HG03139 (cell line): ENCODE results near the gene TXLNB.

Experiments
- ATAC-seq: cut with Tn5 transposase; IDR thresholded peaks from one replicate; pipeline ENCODE4 v1.9.1; 2021; ENCODE audit not compliant: unreplicated experiment

TXLNB gene

GRCh38 chr6:139291813-139292619 lies at the start of gene TXLNB:
Gene TXLNB (minus strand): TSS chr6:139291998. CDS start chr6:139288899, 3,099 bp downstream.
- ATAC-seq: peak; percentile 75

- ATAC-seq: no peak
These were observed 49.3 kb upstream of the TXLNB start for GRCh38 chr6:139341060-139341459.

GRCh38 chr6:139338795-139339194 lies 47.0 kb upstream of the TXLNB start:
- ATAC-seq: no peak

GRCh38 chr6:139337830-139338229 lies 46.0 kb upstream of the TXLNB start:
- ATAC-seq: no peak

GRCh38 chr6:139337001-139337400 lies 45.2 kb upstream of the TXLNB start:
- ATAC-seq: no peak

GRCh38 chr6:139336488-139336887 lies 44.7 kb upstream of the TXLNB start:
- ATAC-seq: no peak

- no peak for ATAC-seq
These were observed 43.8 kb upstream of the TXLNB start for GRCh38 chr6:139335447-139336210.

GRCh38 chr6:139334806-139335446 lies 43.1 kb upstream of the TXLNB start:
- ATAC-seq: no peak

GRCh38 chr6:139330826-139331500 lies 39.2 kb upstream of the TXLNB start:
- no peak for ATAC-seq

- no peak for ATAC-seq
These were observed 38.5 kb upstream of the TXLNB start for GRCh38 chr6:139330306-139330705.

- no peak for ATAC-seq
These were observed 37.4 kb upstream of the TXLNB start for GRCh38 chr6:139329224-139329623.

GRCh38 chr6:139327038-139327437 lies 35.2 kb upstream of the TXLNB start:
- peak; percentile 32 for ATAC-seq

- ATAC-seq: no peak
These were observed 33.9 kb upstream of the TXLNB start for GRCh38 chr6:139325686-139326085.

- no peak for ATAC-seq
These were observed 33.3 kb upstream of the TXLNB start for GRCh38 chr6:139325125-139325524.

GRCh38 chr6:139324301-139324555 lies 32.4 kb upstream of the TXLNB start:
- no peak for ATAC-seq

GRCh38 chr6:139323511-139324300 lies 31.9 kb upstream of the TXLNB start:
- peak; percentile 46 for ATAC-seq

- no peak for ATAC-seq
These were observed 28.3 kb upstream of the TXLNB start for GRCh38 chr6:139320081-139320480.

- no peak for ATAC-seq
These were observed 25.0 kb upstream of the TXLNB start for GRCh38 chr6:139316622-139317317.

GRCh38 chr6:139313784-139314545 lies 22.2 kb upstream of the TXLNB start:
- no peak for ATAC-seq
